ENCODE results near the gene MUC5B. TPM values are rescaled to one million over a fixed set of nuclear protein-coding genes. Genes with fewer than 3 reads are reported as not detected.

The MUC5B gene
- total and polyA plus RNA-seq, 2 of the 13 experiments (the other 11 are each of a cell fraction or from before 2014, with no cell fraction given), result 0.01 TPM; not detected in 1

DNA sequence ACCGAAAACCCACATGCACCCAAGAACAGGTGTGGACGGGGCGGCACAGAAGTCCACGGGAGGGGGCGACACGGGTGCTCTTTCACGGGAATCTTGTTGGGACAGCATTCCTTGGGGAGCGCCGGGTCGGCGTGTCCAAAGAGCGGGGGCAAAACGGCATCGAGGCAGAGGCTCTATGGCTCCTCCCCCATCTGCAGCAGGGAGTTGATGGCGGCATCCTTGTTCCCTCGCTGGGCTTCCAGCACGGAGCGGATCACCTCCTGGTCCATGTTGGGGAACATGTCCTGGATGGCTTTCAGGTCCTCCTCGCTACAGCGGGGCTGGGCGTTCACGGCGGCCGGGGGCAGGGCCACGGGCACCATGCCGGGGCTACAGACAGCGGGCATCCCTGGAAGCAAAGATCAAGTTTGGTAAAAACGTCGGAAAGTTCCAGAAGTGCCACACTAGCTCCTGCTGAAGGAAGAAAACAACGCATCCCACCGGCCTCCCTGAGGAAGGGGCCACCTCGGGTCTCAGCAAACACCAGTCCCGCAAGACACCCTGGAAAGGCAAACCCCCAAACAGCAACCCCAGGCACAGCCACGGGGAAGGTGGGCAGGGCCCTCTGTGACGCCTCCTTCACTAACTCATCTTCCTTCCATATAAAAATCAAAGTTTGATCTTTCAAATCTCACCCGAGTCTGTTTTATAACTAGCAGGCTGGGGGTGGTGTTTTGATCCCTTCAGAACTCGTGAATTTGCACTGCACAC lies 54.2 kb downstream of the MUC5B start:
- POLR2A ChIA-PET, result interaction anchor here (0.9 kb wide), 1 partner anchor 15 kb away, joined by 3 read pairs; no protein-coding TSS in a partner anchor
- no peaks in the 10 kb centered on the region for H3K27me3 ChIP-seq (ENCODE audit: control insufficient read depth in 1 of 2, insufficient read depth in 2 of 2, low read length in 2 of 2)
- no TSS peak for BruUV-seq (replicated peaks)
- DNase-seq (ENCODE audit: low spot score), result no peak
- no peaks in the 10 kb centered on the region for H3K9me3 ChIP-seq (ENCODE audit: low read length)
- peaks cover 3% of the 10 kb centered on the region; the same call in 1 of the 2 replicates for H4K20me1 ChIP-seq (ENCODE audit: insufficient read depth, low read length)
- FAIRE-seq, result no peak
- no peak overlapping the region for H3K9ac ChIP-seq (ENCODE audit: insufficient read depth, low read depth, low read length)
- CTCF ChIA-PET (ENCODE audit: low intra/inter-chr PET ratio, low total read pairs), result no interaction called here
- H3K4me1 ChIP-seq (ENCODE audit: insufficient read depth, low read length), result no peaks in the 10 kb centered on the region
- ATAC-seq, result no peak
- TF ChIP-seq CENPT (CRISPR knock-in tag; IDR thresholded peaks at IDR 0.05; ENCODE audit: low read depth) (no peak), SRSF1 (optimal IDR thresholded peaks at IDR 0.05; ENCODE audit: low read depth, low read length) (no peak), HDAC6 (IDR thresholded peaks at IDR 0.05; ENCODE audit: low read depth, low read length) (no peak), PHF5A (CRISPR knock-in tag; IDR thresholded peaks at IDR 0.05; ENCODE audit: low read depth, unreplicated experiment) (no peak), BHLHE40 (IDR thresholded peaks at IDR 0.05; ENCODE audit: low read length) (no peak), KDM1A (CRISPR knock-in tag; IDR thresholded peaks at IDR 0.05) (no peak)
- H3K27ac ChIP-seq (ENCODE audit: extremely low read length, insufficient read depth, low read length), result no peak overlapping the region
- no peak overlapping the region for H2AFZ ChIP-seq (ENCODE audit: low read length)
- WGBS (ENCODE audit: low lambda C conversion rate), result 95% methylated on average over 29 of the region's 37 CpGs
- H3K36me3 ChIP-seq (replicated peaks in 1 of 2; ENCODE audit: control insufficient read depth in 1 of 2, insufficient read depth in 2 of 2, low read length in 2 of 2), result peaks cover 25 to 56% of the 10 kb centered on the region in 2 experiments; a peak in 4 of 5 replicates
- in situ Hi-C loops (cut with HindIII; ENCODE audit: extremely low pct_ligation_motif_present, low pct_unique_long_range_greater_than_20kb) (no loop called here), intact Hi-C loops (cut with micrococcal nuclease; ENCODE audit: unreplicated experiment) (no loop called here)
- H3K79me2 ChIP-seq (ENCODE audit: insufficient read depth, low read length), result no peaks in the 10 kb centered on the region
- no peak overlapping the region for H3K4me2 ChIP-seq (ENCODE audit: low read depth, low read length)
- H3K4me3 ChIP-seq (replicated peaks in 1 of 3; ENCODE audit: insufficient read depth in 1 of 3, low read depth in 2 of 3, low read length in 3 of 3), result no peak overlapping the region

DNA sequence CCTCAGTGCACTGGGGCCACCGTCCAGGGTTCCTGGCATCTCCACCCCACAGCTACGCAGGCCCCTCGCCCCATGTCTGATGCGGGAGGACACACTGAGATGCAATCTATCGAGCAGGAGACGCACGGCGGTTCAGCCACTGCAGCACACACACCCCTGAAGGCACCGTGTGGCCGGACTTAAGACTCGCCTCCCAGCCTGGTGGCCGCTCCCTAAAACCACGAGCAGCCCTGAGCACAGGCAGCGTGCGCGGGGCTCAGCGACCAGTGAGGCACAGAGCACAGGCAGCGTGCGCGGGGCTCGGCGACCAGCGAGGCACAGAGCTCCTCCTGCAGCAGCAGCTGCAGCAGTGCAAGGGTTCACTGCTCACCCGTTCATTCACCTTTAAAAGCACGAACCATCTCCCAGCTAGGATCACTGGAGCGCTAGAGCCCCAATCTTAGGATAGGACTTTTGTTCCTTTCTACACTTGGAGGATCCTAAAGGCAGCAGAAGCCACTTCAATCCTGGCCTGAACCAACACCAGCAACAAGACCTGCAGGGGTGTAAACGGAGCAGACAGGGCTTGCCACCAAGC lies 55.2 kb downstream of the MUC5B start:
- in situ Hi-C loops (cut with HindIII; ENCODE audit: extremely low pct_ligation_motif_present, low pct_unique_long_range_greater_than_20kb), result no loop called here
- no TSS peak for BruUV-seq (replicated peaks)
- no peak for FAIRE-seq
- no peak overlapping the region for H3K9ac ChIP-seq (ENCODE audit: insufficient read depth, low read depth, low read length)
- intact Hi-C loops (cut with micrococcal nuclease; ENCODE audit: unreplicated experiment), result no loop called here
- no peaks in the 10 kb centered on the region for H3K79me2 ChIP-seq (ENCODE audit: insufficient read depth, low read length)
- ATAC-seq, result no peak
- H4K20me1 ChIP-seq (ENCODE audit: insufficient read depth, low read length), result peaks cover 3% of the 10 kb centered on the region; the same call in 1 of the 2 replicates
- no peak overlapping the region for H3K4me3 ChIP-seq (replicated peaks in 1 of 3; ENCODE audit: insufficient read depth in 1 of 3, low read depth in 2 of 3, low read length in 3 of 3)
- ChIA-PET POLR2A (no interaction called here), CTCF (ENCODE audit: low intra/inter-chr PET ratio, low total read pairs) (no interaction called here)
- H3K4me2 ChIP-seq (ENCODE audit: low read depth, low read length), result no peak overlapping the region
- H3K27me3 ChIP-seq (ENCODE audit: control insufficient read depth in 1 of 2, insufficient read depth in 2 of 2, low read length in 2 of 2), result no peaks in the 10 kb centered on the region
- no peak overlapping the region for H2AFZ ChIP-seq (ENCODE audit: low read length)
- peaks cover 27 to 58% of the 10 kb centered on the region in 2 experiments; a peak in 4 of 5 replicates for H3K36me3 ChIP-seq (replicated peaks in 1 of 2; ENCODE audit: control insufficient read depth in 1 of 2, insufficient read depth in 2 of 2, low read length in 2 of 2)
- no peaks in the 10 kb centered on the region for H3K4me1 ChIP-seq (ENCODE audit: insufficient read depth, low read length)
- no peaks in the 10 kb centered on the region for H3K9me3 ChIP-seq (ENCODE audit: low read length)
- TF ChIP-seq HHEX (CRISPR knock-in tag; IDR thresholded peaks at IDR 0.05) (no peak), POLR2A (IDR thresholded peaks at IDR 0.05; ENCODE audit: insufficient read depth in 1 of 2, low read depth in 2 of 2, low read length in 2 of 2) (peak in 1 of 2 experiments; percentile 9; a peak in 1 of 4 replicates)
- no peak overlapping the region for H3K27ac ChIP-seq (ENCODE audit: extremely low read length, insufficient read depth, low read length)
- 95% methylated on average over 10 of the region's 27 CpGs for WGBS (ENCODE audit: low lambda C conversion rate)
- no peak for DNase-seq (ENCODE audit: low spot score)

Data from HepG2 (cell line).